IMR-90 (cell line): ENCODE results near the gene GAMT. TPM values are rescaled to one million over a fixed set of nuclear protein-coding genes. Genes with fewer than 3 reads are reported as not detected.

ENCODE experiments used
- ATAC-seq: fragments of 200-7000 bp; cut with Tn5 transposase; 2 replicates; pipeline ENCODE4 v1.9.1; 2020; ENCODE audit warnings: low read depth, mild to moderate bottlenecking, moderate library complexity
- BruUV-seq: library from RNA; stranded (reverse); fragments of 400-500 nt; replicated peaks from 2 replicates; lab custom pipeline; 2021; lab: Mats Ljungman, UMichigan
- CTCF ChIA-PET: fragments of 300-600 bp; formaldehyde crosslinking; extraction: SDS; loops from one replicate; lab custom pipeline; 2021; ENCODE audit warnings: antibody characterized with exemption; lab: Yijun Ruan, JAX
- POLR2A ChIA-PET: fragments of 300-600 bp; sonication (Branson Sonifier 250); formaldehyde crosslinking; loops from one replicate; lab custom pipeline; 2022; ENCODE audit warnings: antibody characterized with exemption; ENCODE audit not compliant: unreplicated experiment; lab: Charles Lee
- DNase-seq: peaks from one replicate; pipeline ENCODE4 v3.0.0; 2013
- H2AFZ ChIP-seq: replicated peaks from 2 replicates; pipeline ENCODE3; 2013; ENCODE audit warnings: low read length, mild to moderate bottlenecking; ENCODE audit not compliant: poor library complexity
- H2AK5ac ChIP-seq: 2 replicates; pipeline ENCODE4 v1.6.1; 2013; ENCODE audit warnings: low read depth, low read length, inconsistent platforms
- H2AK9ac ChIP-seq: replicated peaks from 2 replicates; pipeline ENCODE3; 2013; ENCODE audit warnings: mild to moderate bottlenecking, low read depth, low read length, moderate library complexity; ENCODE audit not compliant: poor library complexity
- H2BK120ac ChIP-seq: 2 replicates; pipeline ENCODE4 v1.6.1; 2013; ENCODE audit warnings: low read depth, low read length, inconsistent platforms
- H2BK15ac ChIP-seq: 3 replicates; pipeline ENCODE4 v1.6.1; 2013; ENCODE audit warnings: low read depth, low read length, inconsistent platforms
- H2BK20ac ChIP-seq: 2 replicates; pipeline ENCODE4 v1.6.1; 2013; ENCODE audit warnings: low read depth, mild to moderate bottlenecking, inconsistent platforms, low read length, moderate library complexity
- H2BK5ac ChIP-seq: 2 replicates; pipeline ENCODE4 v1.6.1; 2013; ENCODE audit warnings: mild to moderate bottlenecking, low read depth, low read length, inconsistent platforms; ENCODE audit not compliant: poor library complexity, severe bottlenecking
- H3K14ac ChIP-seq: replicated peaks from 2 replicates; pipeline ENCODE4 v1.6.1; 2013; ENCODE audit warnings: low read depth, low read length, inconsistent platforms
- H3K18ac ChIP-seq: 2 replicates; pipeline ENCODE4 v1.6.1; 2013; ENCODE audit warnings: low read depth, low read length, control low read depth
- H3K23ac ChIP-seq: 2 replicates; pipeline ENCODE4 v1.6.1; 2013; ENCODE audit warnings: low read depth, low read length, inconsistent platforms
- H3K27ac ChIP-seq: 2 replicates; pipeline ENCODE4 v1.5.1; 2013; ENCODE audit warnings: mild to moderate bottlenecking, control low read depth, low read length; ENCODE audit not compliant: insufficient read depth
- H3K27me3 ChIP-seq: 2 replicates; pipeline ENCODE4 v1.6.1; 2013; ENCODE audit warnings: low read length; ENCODE audit not compliant: control insufficient read depth, insufficient read depth
- H3K36me3 ChIP-seq: 2 replicates; pipeline ENCODE4 v1.6.1; 2013; ENCODE audit warnings: low read length, mixed read lengths; ENCODE audit not compliant: control insufficient read depth, insufficient read depth
- H3K4ac ChIP-seq: 2 replicates; pipeline ENCODE4 v1.6.1; 2013; ENCODE audit warnings: low read depth, low read length, inconsistent platforms
- H3K4me1 ChIP-seq: 2 replicates; pipeline ENCODE4 v1.6.1; 2013; ENCODE audit warnings: low read length, mixed read lengths; ENCODE audit not compliant: control insufficient read depth, insufficient read depth
- H3K4me2 ChIP-seq: 2 replicates; pipeline ENCODE4 v1.6.1; 2013; ENCODE audit warnings: low read depth, mild to moderate bottlenecking, control low read depth, low read length, moderate library complexity
- H3K4me3 ChIP-seq: 2 replicates; pipeline ENCODE4 v1.5.1; 2013; ENCODE audit warnings: low read depth, mild to moderate bottlenecking, control low read depth, low read length, moderate library complexity; ENCODE audit not compliant: insufficient read depth
- H3K56ac ChIP-seq: 2 replicates; pipeline ENCODE4 v1.6.1; 2013; ENCODE audit warnings: low read length, inconsistent platforms; ENCODE audit not compliant: insufficient read depth; ENCODE audit errors: extremely low read depth
- H3K79me1 ChIP-seq, 2 experiments: 2 replicates each; pipeline ENCODE4 v1.6.1; 2013; ENCODE audit warnings: low read length in 2 of 2, inconsistent platforms in 1 of 2, low read depth in 1 of 2
- H3K9ac ChIP-seq: 2 replicates; pipeline ENCODE4 v1.6.1; 2013; ENCODE audit warnings: low read depth, low read length, control low read depth
- H3K9me1 ChIP-seq: 2 replicates; pipeline ENCODE4 v1.6.1; 2013; ENCODE audit warnings: low read length, inconsistent platforms; ENCODE audit not compliant: insufficient read depth
- H3K9me3 ChIP-seq: 2 replicates; pipeline ENCODE4 v1.6.1; 2013; ENCODE audit warnings: low read length; ENCODE audit not compliant: control insufficient read depth, insufficient read depth
- H4K20me1 ChIP-seq: 2 replicates; pipeline ENCODE4 v1.6.1; 2013; ENCODE audit warnings: low read length, inconsistent platforms; ENCODE audit not compliant: insufficient read depth
- H4K5ac ChIP-seq: 2 replicates; pipeline ENCODE4 v1.6.1; 2013; ENCODE audit warnings: mild to moderate bottlenecking, low read depth, low read length, control low read depth
- H4K8ac ChIP-seq, 2 experiments: 2 replicates each; pipeline ENCODE4 v1.6.1; 2013; ENCODE audit warnings: low read depth in 2 of 2, low read length in 2 of 2, control low read depth in 1 of 2, inconsistent platforms in 1 of 2
- H4K91ac ChIP-seq: 2 replicates; pipeline ENCODE4 v1.6.1; 2013; ENCODE audit warnings: low read depth, low read length, inconsistent platforms; ENCODE audit not compliant: insufficient read depth
- MXI1 ChIP-seq: IDR thresholded peaks from 2 replicates; pipeline ENCODE4 v1.6.1; 2012; ENCODE audit warnings: low read depth, mild to moderate bottlenecking, low read length, moderate library complexity, borderline replicate concordance
- WGBS, 2 experiments: methylation state at CpG; one replicate each; pipeline versions ENCODE4 v1.1.5 to v1.1.7; 2013; ENCODE audit warnings: missing lambda C conversion rate in 2 of 2; ENCODE audit not compliant: insufficient read length in 1 of 2; ENCODE audit errors: extremely low coverage in 2 of 2; 5-methylcytosine and 5-hydroxymethylcytosine counted together
- dilution Hi-C: fragments of 300-500 bp; cut with HindIII; formaldehyde crosslinking; loops from one replicate; pipeline ENCODE4 v1.14.3; 2018; ENCODE audit warnings: low sequenced_read_pairs; ENCODE audit not compliant: unreplicated experiment
- in situ Hi-C: fragments of 300-500 bp; cut with MboI; formaldehyde crosslinking; loops from 3 replicates; pipeline ENCODE4 v1.14.3; 2019; ENCODE audit warnings: low sequenced_read_pairs, inconsistent platforms, mixed read lengths
- intact Hi-C: fragments of 100-400 bp; cut with micrococcal nuclease; formaldehyde crosslinking; loops from 2 replicates; pipeline ENCODE4 v1.10.0; 2022
- polyA plus RNA-seq, 3 experiments: library from polyadenylated mRNA; depleted of rRNA; stranded (reverse); fragments of >200 nt; gene quantifications; 2 replicates each; pipeline ENCODE4 v1.2.3, GENCODE V29; 2012; ENCODE audit warnings: low replicate concordance in 1 of 3
- total RNA-seq: library from RNA; depleted of rRNA; stranded (reverse); fragments of >200 nt; gene quantifications from 2 replicates; pipeline ENCODE4 v1.2.3, GENCODE V29; 2012

The GAMT gene
- total and polyA plus RNA-seq, 2 of the 4 experiments (the other 2 are of a cell fraction) = 22.8 to 51.8 TPM

DNA sequence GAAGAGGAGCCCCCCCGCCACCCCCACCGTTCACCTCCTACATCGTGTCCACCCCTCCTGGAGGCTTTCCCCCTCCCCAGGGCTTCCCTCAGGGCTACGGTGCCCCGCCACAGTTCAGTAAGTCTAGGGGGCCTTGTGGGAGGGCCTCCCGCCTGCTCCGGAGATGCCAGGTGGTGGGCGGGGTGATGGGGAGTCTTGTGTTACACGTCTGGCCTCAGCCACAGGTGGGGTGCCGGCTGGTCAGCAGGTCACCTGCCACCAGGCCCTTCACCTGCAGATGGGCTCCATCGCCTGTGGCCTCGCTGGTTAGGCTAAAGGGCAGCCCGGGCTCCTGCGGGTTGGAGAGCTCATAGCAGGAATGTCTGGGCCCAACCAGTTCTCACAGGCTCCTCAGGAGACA, 28.9 kb upstream of the GAMT start:
- Histone ChIP-seq H3K9ac (no peak overlapping the region), H3K56ac (no peak overlapping the region), H2BK120ac (no peak overlapping the region), H3K9me1 (no peaks in the 10 kb centered on the region), H2BK20ac (no peak overlapping the region), H3K23ac (no peak overlapping the region), H2AFZ (no peak overlapping the region), H3K4me2 (no peak overlapping the region), H3K4me1 (no peaks in the 10 kb centered on the region), H4K20me1 (peaks cover 26% of the 10 kb centered on the region), H4K8ac (no peak overlapping the region), H3K79me1 (peaks cover 21 to 66% of the 10 kb centered on the region in 2 experiments), H3K18ac (no peak overlapping the region), H3K9me3 (no peaks in the 10 kb centered on the region), H4K91ac (no peak overlapping the region), H2AK9ac (no peak overlapping the region), H3K4ac (no peak overlapping the region), H3K14ac (no peak overlapping the region), H3K27me3 (no peaks in the 10 kb centered on the region), H2AK5ac (no peak overlapping the region), H4K5ac (no peak overlapping the region), H3K27ac (no peak overlapping the region), H3K36me3 (peaks cover 69% of the 10 kb centered on the region), H2BK5ac (no peak overlapping the region), H3K4me3 (no peak overlapping the region), H2BK15ac (no peak overlapping the region)
- WGBS, 2 experiments = 100% methylated on average over 3 of the region's 14 CpGs; no CpG with 5 or more reads in 1 of the 2 experiments
- in situ Hi-C loops = no loop called here
- DNase-seq (no peak), ATAC-seq (no peak)
- no peak for TF ChIP-seq MXI1
- intact Hi-C loops = no loop called here
- ChIA-PET CTCF (no interaction called here), POLR2A (no interaction called here)
- dilution Hi-C loops = no loop called here
- BruUV-seq = no TSS peak
